Activated naive CD4-positive, alpha-beta T cell (primary cell): Measurements from ENCODE around the gene FBXO45.
"Not testable (repeated sequence)": the region's sequence is repeated elsewhere in the genome, so short reads cannot be mapped to it uniquely, and the experiment has no call there.

Experiments
- DNase-seq, 4 experiments: peaks; one replicate each; lab custom pipeline; 2025; lab: John Stamatoyannopoulos, UW

The FBXO45 gene

DNA sequence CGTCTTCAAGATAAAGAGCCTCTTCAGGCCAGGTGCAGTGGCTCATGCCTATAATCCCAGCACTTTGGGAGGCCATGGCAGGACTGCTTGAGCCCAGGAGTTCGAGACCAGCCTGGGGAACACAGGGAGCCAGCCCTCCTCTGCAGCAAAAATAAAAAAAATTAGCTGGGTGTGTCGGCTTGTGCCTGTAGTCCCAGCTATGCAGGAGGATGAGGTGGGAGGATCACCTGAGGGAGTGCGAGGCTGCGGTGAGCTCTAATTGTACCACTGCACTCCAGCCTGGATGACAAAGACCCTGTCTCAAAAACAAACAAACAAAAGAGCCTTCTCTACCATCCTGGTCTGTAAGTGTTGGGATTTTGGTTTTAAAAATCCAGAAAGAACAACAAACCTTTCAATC, 11.2 kb upstream of the FBXO45 start:
- no peak for DNase-seq

DNA sequence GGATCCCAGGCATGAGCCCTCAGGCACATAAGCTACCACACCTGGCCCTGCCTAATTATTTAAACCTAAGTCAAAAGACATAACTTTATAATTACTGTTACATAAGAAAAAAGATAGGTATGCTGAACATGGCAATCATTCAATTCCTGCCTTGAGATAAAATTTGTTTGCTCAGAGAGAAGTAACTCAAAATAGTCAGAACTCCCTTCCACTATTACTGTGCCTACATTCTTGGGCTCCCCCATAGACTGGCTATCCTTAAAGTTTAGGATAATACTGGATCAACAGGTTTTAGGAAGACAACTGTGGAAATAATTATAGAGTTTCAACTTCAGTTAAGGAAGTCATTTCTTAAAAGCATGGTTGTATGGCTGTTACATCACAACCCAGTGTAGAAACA, 10.0 kb upstream of the FBXO45 start:
- no peak for DNase-seq

DNA sequence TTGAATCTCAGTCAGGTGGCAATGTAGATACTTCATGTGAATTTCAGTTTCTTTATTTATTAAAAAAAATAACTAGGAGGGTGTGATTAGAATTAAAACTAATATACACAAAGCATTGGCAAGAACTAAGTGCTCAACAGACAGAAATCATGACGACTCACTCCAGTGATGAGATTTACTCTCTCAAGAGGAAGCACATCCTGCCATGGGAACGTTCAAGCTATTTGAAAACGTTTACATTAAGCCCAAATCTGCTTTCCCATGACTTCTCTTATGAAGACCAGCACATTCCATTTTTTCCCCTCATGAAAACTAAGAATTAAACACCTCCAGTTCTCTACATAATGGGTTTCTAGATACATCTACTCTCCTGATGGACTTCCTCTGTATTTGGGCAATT, 8.6 kb upstream of the FBXO45 start:
- DNase-seq = no peak

DNA sequence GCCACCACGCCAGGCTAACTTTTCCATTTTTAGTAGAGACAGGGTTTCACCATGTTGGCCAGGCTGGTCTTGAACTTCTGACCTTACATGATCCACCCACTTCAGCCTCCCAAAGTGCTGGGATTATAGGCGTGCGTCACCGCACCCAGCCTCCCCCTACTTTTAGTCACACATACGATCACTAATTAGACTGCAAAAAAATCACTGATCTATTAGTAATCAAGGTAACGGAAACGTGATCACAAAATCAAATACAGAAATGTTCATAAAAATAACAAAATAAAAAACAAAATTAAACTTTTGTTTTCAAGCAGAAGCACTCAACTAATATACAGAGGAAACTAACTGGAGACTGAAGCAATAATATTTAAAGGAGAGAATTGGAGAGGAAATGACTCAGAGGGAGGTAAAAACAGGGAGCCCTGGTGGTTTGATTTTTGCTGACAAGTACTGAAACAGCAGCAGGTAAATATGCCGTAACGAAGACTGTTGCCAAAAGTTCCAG, 4.7 kb upstream of the FBXO45 start:
- DNase-seq = no peak

DNA sequence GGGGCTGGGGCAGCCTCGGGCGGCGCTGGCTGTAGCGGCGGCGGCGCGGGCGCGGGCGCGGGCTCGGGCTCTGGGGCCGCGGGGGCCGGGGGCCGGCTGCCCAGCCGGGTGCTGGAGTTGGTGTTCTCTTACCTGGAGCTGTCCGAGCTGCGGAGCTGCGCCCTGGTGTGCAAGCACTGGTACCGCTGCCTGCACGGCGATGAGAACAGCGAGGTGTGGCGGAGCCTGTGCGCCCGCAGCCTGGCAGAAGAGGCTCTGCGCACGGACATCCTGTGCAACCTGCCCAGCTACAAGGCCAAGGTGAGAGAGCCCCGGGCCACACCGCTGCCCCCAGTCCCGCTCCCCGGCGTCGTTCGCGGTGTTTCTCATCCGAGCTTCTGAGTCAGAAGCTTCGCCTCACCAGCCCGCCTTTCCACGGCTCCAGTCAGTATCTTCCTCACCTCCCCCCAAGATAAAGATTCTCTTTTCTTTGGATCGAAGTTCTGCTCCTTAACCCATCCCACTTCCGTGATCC, 600 bp downstream of the FBXO45 start:
- peak; percentile 18 to 44 (median 32) for DNase-seq

DNA sequence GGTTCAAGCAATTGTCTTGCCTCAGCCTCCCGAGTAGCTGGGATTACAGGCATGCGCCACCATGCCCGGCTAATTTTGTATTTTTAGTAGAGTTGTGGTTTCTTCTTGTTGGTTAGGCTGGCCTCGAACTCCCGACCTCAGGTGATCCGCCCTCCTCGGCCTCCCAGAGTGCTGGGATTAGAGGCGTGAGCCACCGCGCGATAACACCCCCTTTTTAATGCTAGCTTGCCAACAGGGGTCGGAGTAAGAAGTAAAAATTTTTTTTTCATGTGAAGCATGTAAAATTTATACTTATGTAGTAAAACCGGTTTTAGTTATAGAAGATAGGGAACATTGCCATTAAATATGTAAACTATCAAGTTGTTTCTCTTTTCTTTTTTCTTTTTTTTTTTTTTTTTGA, 1.9 kb downstream of the FBXO45 start:
- DNase-seq = not testable (repeated sequence)

DNA sequence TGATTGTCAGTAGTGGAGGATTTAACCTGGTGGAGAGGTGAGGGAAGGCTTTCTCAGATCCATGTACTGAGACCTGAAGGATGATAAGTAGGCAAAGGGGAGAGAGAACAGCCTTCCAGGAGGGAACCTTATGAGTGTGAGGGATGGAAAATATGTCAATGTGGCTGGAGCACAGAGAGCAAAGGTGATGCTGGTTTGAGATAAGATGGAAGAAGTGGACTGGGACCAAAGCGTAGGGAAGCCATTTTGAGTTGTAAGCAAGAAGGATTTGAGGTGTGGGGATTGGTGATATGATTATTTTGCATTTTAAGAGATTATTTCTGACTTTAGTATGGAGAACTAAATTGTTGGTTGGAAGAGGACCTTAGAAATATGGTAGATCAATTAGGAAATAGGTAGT, 3.9 kb downstream of the FBXO45 start:
- DNase-seq = no peak

DNA sequence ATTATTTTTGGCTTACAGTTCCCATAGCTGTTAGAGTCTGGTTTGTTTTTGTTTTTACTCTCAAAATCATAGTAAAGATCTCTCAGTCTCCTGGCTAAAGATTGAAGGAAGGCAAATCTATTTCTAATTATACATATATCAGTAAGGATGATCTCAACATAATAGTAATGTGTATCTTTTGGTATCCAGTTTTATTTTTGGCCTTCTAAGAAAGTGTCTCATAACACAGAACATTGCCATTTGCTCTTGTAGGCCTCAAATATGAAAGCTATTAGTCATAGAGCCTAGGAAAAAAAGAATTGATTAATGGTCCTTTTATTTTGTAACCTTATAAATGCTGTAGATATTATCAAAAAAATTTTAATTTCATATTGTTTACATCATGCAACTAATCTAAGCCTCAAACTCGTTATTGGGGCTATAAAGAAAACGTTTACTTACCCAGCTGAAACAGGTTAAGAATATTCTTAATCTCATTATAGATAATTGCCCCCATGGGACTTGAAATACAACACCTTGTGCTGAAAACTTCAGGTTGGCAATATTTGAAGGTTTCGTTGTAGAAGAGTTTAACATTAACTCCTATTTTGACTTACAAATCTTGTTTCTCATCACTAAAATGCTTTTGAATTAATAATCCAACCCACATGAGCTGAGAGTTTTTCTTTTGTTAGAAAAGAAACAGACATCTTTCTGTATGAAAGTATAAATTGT, 16.7 kb downstream of the FBXO45 start:
- DNase-seq = no peak

DNA sequence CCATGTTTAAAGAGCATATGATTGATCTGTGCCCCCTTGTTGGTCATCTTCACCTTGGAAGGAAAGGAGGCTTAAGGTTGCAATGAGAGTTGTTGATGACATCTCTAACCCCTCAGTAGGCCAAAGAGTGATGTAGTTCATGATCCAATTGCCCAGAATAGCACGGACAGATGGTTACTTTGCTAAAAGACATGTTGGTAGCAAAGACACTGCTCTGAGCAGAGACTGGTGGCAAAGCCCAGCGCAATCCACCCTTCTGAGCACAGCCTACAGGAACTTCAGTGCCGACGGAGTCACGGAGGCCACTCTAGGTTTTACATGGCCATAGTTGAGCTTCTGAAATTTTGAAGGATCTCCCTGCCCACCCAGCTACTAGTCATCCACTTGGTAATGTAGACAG, 21.8 kb downstream of the FBXO45 start:
- DNase-seq = no peak

DNA sequence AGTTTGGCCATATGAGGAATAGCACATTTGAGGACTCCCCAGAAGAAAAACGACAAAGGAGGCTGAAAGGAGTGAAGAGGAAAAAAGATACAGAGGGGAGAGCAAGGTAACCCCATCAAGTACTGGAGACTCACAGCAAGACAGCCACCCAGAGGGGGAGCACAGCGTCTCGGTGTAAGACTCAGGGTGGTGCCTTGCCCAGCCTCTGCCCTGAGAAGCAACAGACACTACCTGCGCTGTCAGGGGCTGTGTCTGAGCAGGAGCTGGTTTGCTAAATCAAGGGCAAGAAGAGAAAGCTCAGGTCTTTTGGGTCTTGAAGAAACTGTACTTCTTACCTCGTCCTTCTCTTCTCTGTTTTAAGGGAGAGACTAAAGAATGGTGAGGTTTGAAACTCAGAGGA, 27.9 kb downstream of the FBXO45 start:
- no peak for DNase-seq

DNA sequence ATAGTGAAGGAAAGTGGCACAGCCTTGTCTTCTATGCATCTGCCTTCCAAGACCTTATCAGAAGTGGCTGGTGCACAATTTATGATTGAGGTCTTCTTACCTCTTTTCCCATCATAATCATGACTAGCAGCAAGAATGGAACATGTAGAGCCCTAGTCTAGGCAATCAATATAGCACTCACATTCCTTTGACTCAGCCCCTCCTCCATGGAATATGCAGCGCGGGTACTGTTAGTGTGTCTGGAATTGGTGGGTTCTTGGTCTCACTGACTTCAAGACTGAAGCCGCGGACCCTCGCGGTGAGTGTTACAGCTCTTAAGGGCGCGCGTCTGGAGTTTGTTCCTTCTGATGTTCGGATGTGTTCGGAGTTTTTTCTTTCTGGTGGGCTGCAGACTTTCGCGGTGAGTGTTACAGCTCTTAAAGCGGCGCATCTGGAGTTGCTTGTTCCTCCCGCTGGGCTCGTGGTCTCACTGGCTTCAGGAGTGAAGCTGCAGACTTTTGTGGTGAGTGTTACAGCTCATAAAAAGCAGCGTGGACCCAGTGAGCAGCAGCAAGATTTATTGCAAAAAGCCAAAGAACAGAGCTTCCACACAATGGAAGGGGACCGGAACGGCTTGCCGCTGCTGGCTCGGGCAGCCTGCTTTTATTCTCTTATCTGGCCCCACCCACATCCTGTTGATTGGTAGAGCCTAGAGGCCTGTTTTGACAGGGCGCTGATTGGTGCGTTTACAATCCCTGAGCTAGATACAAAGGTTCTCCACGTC, 29.7 kb downstream of the FBXO45 start:
- DNase-seq = not testable (repeated sequence)

DNA sequence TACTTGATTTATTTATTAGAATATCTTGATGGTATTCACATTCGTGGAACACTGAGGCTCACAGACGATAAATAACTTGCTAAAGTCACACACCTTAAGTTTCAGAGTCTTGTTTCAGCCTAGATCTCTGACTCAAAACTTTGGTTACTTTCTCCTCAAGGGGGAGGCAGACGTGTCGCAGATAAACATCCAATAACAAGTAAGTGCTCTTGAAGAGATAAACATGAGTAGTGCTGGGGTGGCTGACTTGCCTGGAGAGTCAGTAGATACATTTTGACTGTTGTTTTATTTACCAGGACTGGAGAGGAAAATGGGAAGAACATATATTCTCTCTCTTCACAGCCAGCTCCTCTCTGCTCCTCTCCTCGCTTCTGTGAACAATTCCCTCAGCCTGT, 31.3 kb downstream of the FBXO45 start:
- DNase-seq = no peak

DNA sequence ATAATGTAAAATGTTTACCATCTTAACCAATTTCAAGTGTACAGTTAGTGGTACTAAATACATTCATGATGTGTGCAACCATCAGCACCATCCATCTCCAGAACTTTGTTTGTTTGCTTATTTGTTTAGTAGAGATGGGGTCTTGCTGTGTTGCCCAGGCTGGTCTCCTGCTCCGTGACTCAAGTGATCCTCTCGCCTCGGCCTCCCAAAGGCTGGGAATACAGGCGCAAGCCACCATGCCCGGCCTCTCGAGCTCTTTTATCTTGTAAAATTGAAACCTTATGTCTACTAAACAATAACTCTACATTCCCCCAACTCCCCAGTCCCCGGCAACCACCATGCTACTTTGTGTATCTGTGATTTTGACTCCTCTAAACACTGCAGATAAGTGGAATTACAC, 31.9 kb downstream of the FBXO45 start:
- no peak for DNase-seq

DNA sequence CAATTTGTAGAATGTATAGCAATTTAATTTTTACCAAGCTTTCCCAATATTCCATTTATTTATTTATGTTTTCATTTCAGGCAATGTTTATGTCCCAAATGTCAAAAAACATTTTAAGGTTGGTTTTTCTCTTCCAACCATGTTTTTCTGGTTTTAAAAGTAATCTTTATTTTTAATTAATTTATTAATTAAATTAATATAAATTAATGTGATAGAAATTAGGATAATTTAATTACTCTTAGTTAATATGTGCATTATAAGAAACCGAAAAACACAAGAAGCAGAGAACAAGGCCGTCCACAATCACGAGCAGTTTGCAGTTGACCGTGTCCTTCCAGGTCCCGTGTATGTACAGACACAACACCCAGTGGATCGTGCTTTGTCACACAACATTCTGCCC, 34.2 kb downstream of the FBXO45 start:
- no peak for DNase-seq

DNA sequence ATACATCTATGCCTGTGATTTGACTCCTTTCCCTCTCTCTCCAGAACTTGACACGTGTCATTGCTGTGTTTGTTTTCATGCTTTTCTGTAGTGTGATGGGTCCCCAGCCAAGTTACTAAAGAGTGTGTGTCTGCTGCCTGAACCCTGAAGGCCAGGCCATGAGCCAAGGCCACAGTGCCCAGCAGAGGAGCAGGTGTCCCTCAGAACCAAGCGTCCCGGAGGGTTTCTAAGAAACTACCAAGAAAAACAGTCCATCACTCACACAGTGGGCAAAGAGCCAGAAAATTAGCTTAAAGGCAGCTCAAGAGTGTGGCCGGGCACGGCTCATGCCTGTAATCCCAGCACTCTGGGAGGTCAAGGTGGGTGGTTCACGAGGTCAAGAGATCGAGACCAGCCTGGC, 35.2 kb downstream of the FBXO45 start:
- DNase-seq = no peak

DNA sequence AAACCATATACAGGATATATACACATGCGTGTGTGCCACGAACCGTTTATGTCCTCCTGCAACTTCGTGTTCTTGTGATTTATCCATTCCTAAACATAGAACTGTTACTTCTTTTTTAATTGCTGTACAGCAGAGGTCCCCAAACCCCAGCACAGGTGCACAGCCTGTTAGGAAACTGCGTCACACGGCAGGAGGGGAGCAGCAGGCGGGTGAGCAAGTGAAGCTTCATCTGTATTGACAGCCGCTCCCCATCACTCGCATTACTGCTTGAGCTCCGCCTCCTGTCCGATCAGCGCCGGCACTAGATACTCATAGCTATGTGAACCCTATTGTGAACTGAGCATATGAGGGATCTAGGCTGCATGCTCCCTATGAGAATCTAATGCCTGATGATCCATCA, 36.1 kb downstream of the FBXO45 start:
- peak in 2 of 4 experiments; percentile 30 to 62 for DNase-seq

DNA sequence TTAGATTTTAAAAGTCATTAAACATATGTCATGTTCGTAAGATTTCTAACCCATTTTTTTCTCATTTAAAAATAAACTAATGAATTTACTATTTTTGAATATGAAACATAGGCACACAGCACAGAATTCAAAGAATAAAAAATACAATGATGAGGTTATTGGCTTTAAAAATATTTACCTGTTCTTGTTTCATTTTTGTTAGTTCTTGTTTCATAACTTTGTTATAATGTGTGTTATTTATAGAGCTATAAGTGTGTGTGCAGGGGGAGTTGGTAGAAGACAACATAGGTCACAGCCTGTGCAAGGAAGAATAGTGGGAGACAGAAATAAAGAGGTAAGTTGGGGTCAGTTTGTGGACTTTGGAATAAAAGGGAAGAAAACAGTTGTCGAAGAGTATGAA, 40.2 kb downstream of the FBXO45 start:
- no peak for DNase-seq

DNA sequence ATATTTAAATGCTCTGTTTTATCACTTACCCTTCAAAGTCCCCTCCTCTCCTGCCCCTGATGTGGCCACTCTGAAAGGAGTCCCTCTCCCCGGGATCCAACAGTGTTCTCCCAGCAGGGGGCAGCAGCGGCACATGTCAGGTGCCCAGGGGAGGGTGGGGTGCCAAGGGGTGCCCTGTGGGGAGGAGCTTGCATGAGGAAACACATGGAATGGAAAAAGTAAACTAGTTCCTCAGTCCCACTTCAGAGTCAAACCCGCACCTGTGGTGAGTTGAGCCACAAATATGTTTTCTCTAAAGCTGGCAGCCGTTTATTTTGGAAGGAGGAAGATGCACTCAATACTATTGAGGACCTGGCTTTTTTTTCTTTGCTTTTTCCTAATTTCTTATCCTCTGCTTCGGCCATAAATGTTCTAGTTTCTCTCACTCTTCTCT, 40.9 kb downstream of the FBXO45 start:
- peak; percentile 88 to 96 (median 91) for DNase-seq

DNA sequence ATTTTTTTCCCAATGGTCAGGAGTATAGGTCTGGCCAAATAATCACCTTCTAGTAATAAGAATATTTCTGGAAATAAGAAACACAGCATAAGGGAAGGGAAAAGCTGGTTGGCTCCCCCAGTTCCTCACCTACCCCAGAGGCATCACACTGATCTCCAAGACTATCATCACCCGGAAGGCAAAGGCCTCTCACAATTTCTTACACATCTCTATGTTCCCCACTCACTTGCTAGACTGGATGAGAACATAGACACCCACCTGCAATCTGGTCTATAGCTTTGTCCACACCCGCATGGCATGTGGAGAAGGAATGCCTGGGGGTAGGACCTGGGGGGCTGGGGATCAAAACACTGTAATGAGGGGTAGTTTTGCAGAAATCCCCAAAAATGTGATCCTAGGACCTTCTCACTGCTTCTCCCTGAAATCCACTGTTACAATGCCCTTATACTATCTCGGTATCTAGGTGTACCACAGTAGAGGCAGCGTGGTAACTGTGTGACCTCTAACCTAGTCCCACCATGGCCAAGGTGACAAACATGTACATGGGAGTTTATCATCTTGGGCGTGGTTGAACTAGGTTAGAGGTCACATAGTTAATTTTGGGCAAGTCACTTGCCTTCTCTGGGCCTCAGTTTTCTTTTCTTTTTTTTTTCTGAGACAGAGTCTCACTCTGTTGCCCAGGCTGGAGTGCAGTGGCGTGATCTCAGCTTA, 41.5 kb downstream of the FBXO45 start:
- no peak for DNase-seq

DNA sequence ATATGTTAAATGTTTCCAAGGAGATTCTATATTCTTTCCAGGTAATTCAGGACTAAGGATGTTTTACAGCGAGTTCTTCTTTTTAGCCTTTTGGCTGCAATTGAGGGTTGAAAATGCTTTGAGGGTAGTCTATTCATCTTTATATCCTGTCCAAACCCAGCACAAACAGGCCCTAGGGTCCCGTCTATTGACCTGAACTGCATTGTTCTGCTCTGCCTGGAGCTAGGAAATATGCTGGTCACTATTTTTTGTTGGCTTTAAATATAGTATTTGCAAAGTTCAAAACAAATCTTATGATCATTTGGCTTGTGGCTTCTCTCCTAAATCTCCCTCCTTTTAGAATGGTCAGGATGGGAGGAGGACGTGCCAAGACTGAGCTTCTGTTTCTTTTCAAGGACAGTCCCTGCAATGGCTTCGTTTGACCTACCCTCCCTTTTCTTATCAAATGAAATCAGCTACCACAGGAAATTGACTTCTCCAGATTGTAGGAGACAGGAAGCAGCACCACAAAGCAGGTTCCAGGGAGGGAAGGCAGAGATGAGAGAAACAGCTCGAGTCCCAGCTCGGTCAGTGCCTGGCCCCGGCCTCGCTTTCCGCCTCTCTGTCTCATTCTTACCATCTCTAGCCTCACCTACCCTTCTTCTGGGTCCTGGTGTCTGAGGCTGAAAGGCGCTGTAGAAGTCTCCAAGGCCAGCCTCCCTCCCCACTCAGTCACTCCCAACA, 43.5 kb downstream of the FBXO45 start:
- DNase-seq = no peak

DNA sequence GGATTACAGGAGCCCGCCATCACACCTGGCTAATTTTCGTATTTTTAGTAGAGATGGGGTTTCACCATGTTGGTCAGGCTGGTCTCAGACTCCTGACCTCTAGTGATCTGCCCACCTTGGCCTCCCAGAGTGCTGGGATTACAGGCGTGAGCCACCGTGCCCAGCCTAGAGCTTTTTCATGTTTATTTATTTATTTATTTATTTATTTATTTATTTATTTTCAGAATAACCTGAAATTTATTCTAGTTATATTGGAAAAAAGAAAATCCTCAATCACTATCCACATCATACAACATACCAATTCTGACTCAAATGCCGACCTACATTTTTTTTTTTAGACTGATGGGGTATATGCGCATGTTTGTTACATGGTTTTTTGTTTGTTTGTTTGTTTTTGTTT, 46.8 kb downstream of the FBXO45 start:
- DNase-seq = not testable (repeated sequence)

DNA sequence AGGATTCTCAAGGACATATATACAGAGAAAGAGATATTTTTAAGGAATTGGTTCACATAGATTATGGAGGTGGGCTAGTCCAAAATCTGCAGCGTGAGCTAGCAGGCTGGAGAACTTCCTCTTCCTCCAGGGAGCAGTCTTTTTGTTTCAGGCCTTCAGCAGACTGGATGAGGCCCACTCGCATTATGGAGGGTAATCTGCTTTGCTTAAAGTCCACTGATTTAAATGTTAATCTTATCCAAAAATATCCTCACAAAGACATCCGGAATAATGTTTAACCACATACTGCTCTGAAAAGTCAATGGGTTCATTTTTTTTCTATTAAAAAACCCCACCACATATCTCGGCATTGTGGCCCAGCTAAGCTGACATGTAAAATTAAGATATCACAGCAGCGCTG, 48.8 kb downstream of the FBXO45 start:
- DNase-seq = no peak
